ENCODE measurements around the gene STYXL1.

Gene STYXL1

GRCh38 chr7:75994388-75995051 is 53.3 kb downstream of the STYXL1 start, which contains the start of gene TMEM120A:
Gene TMEM120A, minus strand, starts transcription at chr7:75994595. Its CDS starts 25 bp downstream, at chr7:75994570.
- H3K27ac ChIP-seq = peak within 1 kb of the TSS; percentile 77
- peaks cover 7% of the 10 kb centered on the region for H3K4me1 ChIP-seq
- H3K27me3 ChIP-seq (ENCODE audit: control insufficient read depth, insufficient read depth, low read length) = no peaks in the 10 kb centered on the region
- H3K4me3 ChIP-seq (ENCODE audit: low read depth, low read length) = peak within 1 kb of the TSS; percentile 91
- H3K9me3 ChIP-seq (ENCODE audit: control insufficient read depth, low read length) = no peaks in the 10 kb centered on the region
- H3K4me2 ChIP-seq (ENCODE audit: low read length) = peak within 1 kb of the TSS; percentile 97
- H3K79me2 ChIP-seq = no peaks in the 10 kb centered on the region
- no peaks in the 10 kb centered on the region for H3K36me3 ChIP-seq (ENCODE audit: control insufficient read depth, insufficient read depth, low read length)
- H2AFZ ChIP-seq = peak within 1 kb of the TSS; percentile 78
- TF ChIP-seq, protein P1, sequence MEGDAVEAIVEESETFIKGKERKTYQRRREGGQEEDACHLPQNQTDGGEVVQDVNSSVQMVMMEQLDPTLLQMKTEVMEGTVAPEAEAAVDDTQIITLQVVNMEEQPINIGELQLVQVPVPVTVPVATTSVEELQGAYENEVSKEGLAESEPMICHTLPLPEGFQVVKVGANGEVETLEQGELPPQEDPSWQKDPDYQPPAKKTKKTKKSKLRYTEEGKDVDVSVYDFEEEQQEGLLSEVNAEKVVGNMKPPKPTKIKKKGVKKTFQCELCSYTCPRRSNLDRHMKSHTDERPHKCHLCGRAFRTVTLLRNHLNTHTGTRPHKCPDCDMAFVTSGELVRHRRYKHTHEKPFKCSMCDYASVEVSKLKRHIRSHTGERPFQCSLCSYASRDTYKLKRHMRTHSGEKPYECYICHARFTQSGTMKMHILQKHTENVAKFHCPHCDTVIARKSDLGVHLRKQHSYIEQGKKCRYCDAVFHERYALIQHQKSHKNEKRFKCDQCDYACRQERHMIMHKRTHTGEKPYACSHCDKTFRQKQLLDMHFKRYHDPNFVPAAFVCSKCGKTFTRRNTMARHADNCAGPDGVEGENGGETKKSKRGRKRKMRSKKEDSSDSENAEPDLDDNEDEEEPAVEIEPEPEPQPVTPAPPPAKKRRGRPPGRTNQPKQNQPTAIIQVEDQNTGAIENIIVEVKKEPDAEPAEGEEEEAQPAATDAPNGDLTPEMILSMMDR (IDR thresholded peaks at IDR 0.05) = peak; percentile 37
- H3K9ac ChIP-seq = peak within 1 kb of the TSS; percentile 50

DNA sequence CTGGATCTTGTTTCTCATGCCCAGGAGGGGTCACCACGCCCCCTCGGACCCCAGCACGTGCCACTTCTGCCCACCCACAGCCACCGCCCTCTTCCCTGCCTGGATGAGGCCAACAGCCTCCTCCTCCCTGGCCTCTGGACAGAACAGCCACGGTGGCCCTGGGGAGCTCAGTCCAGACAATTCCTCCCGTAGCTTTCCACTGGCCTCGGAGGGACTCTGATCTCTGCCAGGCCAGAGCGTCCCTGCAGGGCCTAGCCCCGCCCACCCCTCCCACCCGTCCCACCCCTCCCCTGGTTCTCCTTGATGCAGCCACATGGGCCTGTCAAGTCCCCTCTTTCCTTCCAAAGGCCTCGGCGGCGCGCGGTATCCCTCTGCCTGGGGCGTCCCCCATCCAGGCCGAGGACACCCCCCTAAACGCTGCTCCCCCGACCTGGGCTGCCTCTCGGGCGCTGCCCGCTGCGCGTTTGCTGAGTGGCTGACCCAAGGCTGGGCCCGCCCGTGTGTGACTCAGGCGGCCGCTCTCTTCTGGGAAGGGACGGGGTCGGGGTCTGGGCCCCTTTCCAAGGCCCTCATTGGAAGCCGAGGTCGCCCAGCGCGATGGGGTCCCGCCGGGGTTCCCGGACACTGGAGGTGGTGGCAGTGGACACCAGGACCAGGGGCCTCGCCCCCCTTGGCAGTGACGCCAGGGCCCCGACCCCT is 54.0 kb downstream of the STYXL1 start:
- peak overlapping the region; percentile 91 for H3K4me3 ChIP-seq (ENCODE audit: low read depth, low read length)
- peak overlapping the region; percentile 78 for H2AFZ ChIP-seq
- peak overlapping the region; percentile 97 for H3K4me2 ChIP-seq (ENCODE audit: low read length)
- H3K36me3 ChIP-seq (ENCODE audit: control insufficient read depth, insufficient read depth, low read length) = no peaks in the 10 kb centered on the region
- peaks cover 11% of the 10 kb centered on the region for H3K4me1 ChIP-seq
- H3K27me3 ChIP-seq (ENCODE audit: control insufficient read depth, insufficient read depth, low read length) = no peaks in the 10 kb centered on the region
- peak overlapping the region; percentile 77 for H3K27ac ChIP-seq
- TF ChIP-seq, protein P1 (IDR thresholded peaks at IDR 0.05) = no peak
- H3K9ac ChIP-seq = peak overlapping the region; percentile 50
- no peaks in the 10 kb centered on the region for H3K9me3 ChIP-seq (ENCODE audit: control insufficient read depth, low read length)
- H3K79me2 ChIP-seq = no peaks in the 10 kb centered on the region

GRCh38 chr7:75992083-75992755 is 55.6 kb downstream of the STYXL1 start:
- no peak overlapping the region for H3K9ac ChIP-seq
- no peak overlapping the region for H3K4me2 ChIP-seq (ENCODE audit: low read length)
- H3K27me3 ChIP-seq (ENCODE audit: control insufficient read depth, insufficient read depth, low read length) = no peaks in the 10 kb centered on the region
- no peaks in the 10 kb centered on the region for H3K36me3 ChIP-seq (ENCODE audit: control insufficient read depth, insufficient read depth, low read length)
- no peaks in the 10 kb centered on the region for H3K9me3 ChIP-seq (ENCODE audit: control insufficient read depth, low read length)
- H3K27ac ChIP-seq = no peak overlapping the region
- no peaks in the 10 kb centered on the region for H3K79me2 ChIP-seq
- H3K4me3 ChIP-seq (ENCODE audit: low read depth, low read length) = no peak overlapping the region
- H3K4me1 ChIP-seq = peaks cover 11% of the 10 kb centered on the region
- TF ChIP-seq, protein P1 (IDR thresholded peaks at IDR 0.05) = no peak
- no peak overlapping the region for H2AFZ ChIP-seq

DNA sequence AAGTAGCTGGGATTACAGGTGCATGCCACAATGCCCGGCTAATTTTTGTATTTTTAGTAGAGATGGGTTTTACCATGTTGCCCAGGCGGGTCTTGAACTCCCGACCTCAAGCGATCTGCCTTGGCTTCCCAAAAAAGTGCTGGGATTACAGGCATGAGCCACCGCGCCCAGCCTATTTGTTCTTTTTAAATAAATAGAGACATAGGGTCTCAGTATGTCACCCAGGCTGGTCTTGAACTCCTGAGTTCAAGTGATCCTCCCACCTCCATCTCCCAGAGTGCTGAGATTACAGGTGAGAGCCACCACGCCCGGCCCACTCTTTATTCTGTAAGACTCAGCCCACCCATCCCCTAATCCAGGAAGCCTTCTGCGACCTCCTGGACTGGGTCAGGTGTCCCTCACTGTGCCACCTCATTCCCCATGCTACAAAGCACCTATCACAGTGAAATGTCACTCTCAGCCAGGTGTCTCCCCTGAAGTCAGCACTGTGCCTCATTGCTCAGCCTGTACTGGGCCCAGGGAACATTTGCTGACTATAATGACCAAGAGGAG is 56.2 kb downstream of the STYXL1 start:
- Histone ChIP-seq H3K4me3 (ENCODE audit: low read depth, low read length) (no peak overlapping the region), H3K4me2 (ENCODE audit: low read length) (no peak overlapping the region), H3K36me3 (ENCODE audit: control insufficient read depth, insufficient read depth, low read length) (no peaks in the 10 kb centered on the region), H3K79me2 (no peaks in the 10 kb centered on the region), H3K9me3 (ENCODE audit: control insufficient read depth, low read length) (no peaks in the 10 kb centered on the region), H3K9ac (no peak overlapping the region), H3K4me1 (peaks cover 11% of the 10 kb centered on the region), H2AFZ (no peak overlapping the region), H3K27me3 (ENCODE audit: control insufficient read depth, insufficient read depth, low read length) (no peaks in the 10 kb centered on the region), H3K27ac (no peak overlapping the region)
- TF ChIP-seq, protein P1 (IDR thresholded peaks at IDR 0.05) = no peak
